ENCODE results near the gene DAAM2. TPM values are rescaled to one million over a fixed set of nuclear protein-coding genes. Genes with fewer than 3 reads are reported as not detected.

DAAM2 gene
- total RNA-seq, 1 experiment from 2014 or later: not detected

- H3K9me3 Mint-ChIP-seq (ENCODE audit: unreplicated experiment): no peaks in the 10 kb centered on the region
- peak; percentile 41 for DNase-seq (ENCODE audit: unreplicated experiment)
- H3K27me3 Mint-ChIP-seq (ENCODE audit: insufficient read depth, unreplicated experiment): no peaks in the 10 kb centered on the region
Measured at GRCh38 chr6:39926668-39927067, 134.5 kb downstream of the DAAM2 start.

GRCh38 chr6:39927159-39927558 lies 135.0 kb downstream of the DAAM2 start:
- H3K4me1 Mint-ChIP-seq (ENCODE audit: insufficient read depth, unreplicated experiment): peaks cover 38% of the 10 kb centered on the region
- no TSS peak for BruUV-seq (replicated peaks)
- H3K9me3 Mint-ChIP-seq (ENCODE audit: unreplicated experiment): no peaks in the 10 kb centered on the region
- H3K27me3 Mint-ChIP-seq (ENCODE audit: insufficient read depth, unreplicated experiment): no peaks in the 10 kb centered on the region
- peak overlapping the region; percentile 31 for H3K4me3 Mint-ChIP-seq (ENCODE audit: unreplicated experiment)
- peak; percentile 82 for DNase-seq (ENCODE audit: unreplicated experiment)
- ChIA-PET CTCF (no interaction called here), POLR2A (interaction anchor here (0.6 to 0.8 kb wide), 2 partner anchors 19 to 29 kb away, joined by 4 read pairs; no protein-coding TSS in a partner anchor)
- no peak overlapping the region for H3K27ac Mint-ChIP-seq (ENCODE audit: low read depth, unreplicated experiment)
- H3K36me3 Mint-ChIP-seq (ENCODE audit: insufficient read depth, unreplicated experiment): peaks cover 7% of the 10 kb centered on the region
- TF ChIP-seq CTCF (IDR thresholded peaks at IDR 0.05; ENCODE audit: unreplicated experiment): no peak
- intact Hi-C loops (cut with micrococcal nuclease): no loop called here

More at GRCh38 chr6:39926668-39927067, 134.5 kb downstream of the DAAM2 start:
- H3K36me3 Mint-ChIP-seq (ENCODE audit: insufficient read depth, unreplicated experiment): peaks cover 12% of the 10 kb centered on the region
- no peak overlapping the region for H3K4me3 Mint-ChIP-seq (ENCODE audit: unreplicated experiment)
- ChIA-PET POLR2A (no interaction called here), CTCF (no interaction called here)
- BruUV-seq (replicated peaks): no TSS peak
- no peak overlapping the region for H3K27ac Mint-ChIP-seq (ENCODE audit: low read depth, unreplicated experiment)
- intact Hi-C loops (cut with micrococcal nuclease): no loop called here
- TF ChIP-seq CTCF (IDR thresholded peaks at IDR 0.05; ENCODE audit: unreplicated experiment): no peak
- peaks cover 38% of the 10 kb centered on the region for H3K4me1 Mint-ChIP-seq (ENCODE audit: insufficient read depth, unreplicated experiment)

- Mint-ChIP-seq H3K27me3 (ENCODE audit: insufficient read depth, unreplicated experiment) (no peaks in the 10 kb centered on the region), H3K9me3 (ENCODE audit: unreplicated experiment) (no peaks in the 10 kb centered on the region), H3K27ac (ENCODE audit: low read depth, unreplicated experiment) (no peak overlapping the region), H3K4me3 (ENCODE audit: unreplicated experiment) (no peak overlapping the region), H3K4me1 (ENCODE audit: insufficient read depth, unreplicated experiment) (peaks cover 41% of the 10 kb centered on the region), H3K36me3 (ENCODE audit: insufficient read depth, unreplicated experiment) (peaks cover 6% of the 10 kb centered on the region)
- BruUV-seq (replicated peaks): no TSS peak
- no peak for DNase-seq (ENCODE audit: unreplicated experiment)
- ChIA-PET POLR2A (interaction anchor here (1.5 kb wide), 1 partner anchor 21 kb away, joined by 3 read pairs; no protein-coding TSS in a partner anchor), CTCF (interaction anchor here (0.7 kb wide), 1 partner anchor 379 kb away, joined by 4 read pairs; no protein-coding TSS in a partner anchor)
- no peak for TF ChIP-seq CTCF (IDR thresholded peaks at IDR 0.05; ENCODE audit: unreplicated experiment)
- intact Hi-C loops (cut with micrococcal nuclease): no loop called here
Measured at GRCh38 chr6:39929039-39929732, 137.0 kb downstream of the DAAM2 start.

- intact Hi-C loops (cut with micrococcal nuclease): no loop called here
- Mint-ChIP-seq H3K9me3 (ENCODE audit: unreplicated experiment) (no peaks in the 10 kb centered on the region), H3K27ac (ENCODE audit: low read depth, unreplicated experiment) (no peak overlapping the region), H3K4me1 (ENCODE audit: insufficient read depth, unreplicated experiment) (peaks cover 40% of the 10 kb centered on the region), H3K27me3 (ENCODE audit: insufficient read depth, unreplicated experiment) (no peaks in the 10 kb centered on the region), H3K36me3 (ENCODE audit: insufficient read depth, unreplicated experiment) (peaks cover 6% of the 10 kb centered on the region), H3K4me3 (ENCODE audit: unreplicated experiment) (no peak overlapping the region)
- no peak for DNase-seq (ENCODE audit: unreplicated experiment)
- ChIA-PET CTCF (interaction anchor here (0.7 kb wide), 2 partner anchors 378 to 424 kb away, joined by 4 read pairs; no protein-coding TSS in a partner anchor), POLR2A (interaction anchor here (1.5 kb wide), 1 partner anchor 20 kb away, joined by 3 read pairs; no protein-coding TSS in a partner anchor)
- no peak for TF ChIP-seq CTCF (IDR thresholded peaks at IDR 0.05; ENCODE audit: unreplicated experiment)
- BruUV-seq (replicated peaks): no TSS peak
Measured at GRCh38 chr6:39929733-39930461, 137.7 kb downstream of the DAAM2 start.
